Esophagus squamous epithelium (tissue), 4 donors: ENCODE results near the gene PTDSS2.

Experiments used
- POLR2A ChIP-seq, 4 donors: fragments of 450-650 bp; IDR thresholded peaks; one replicate each; pipeline ENCODE4 v1.6.1; 2017; ENCODE audit warnings: antibody characterized with exemption in 4 of 4, mild to moderate bottlenecking in 4 of 4, moderate library complexity in 3 of 4
- TF ChIP-seq, protein P1 (sequence below), 6 experiments: fragments of 450-650 bp in 4 of 6; fragments of 200-600 bp in 2 of 6; sonication (generic) in 2 of 6; IDR thresholded peaks; one replicate each; pipeline ENCODE4 v1.5.1; 2016 to 2019; ENCODE audit warnings: antibody characterized with exemption in 6 of 6, mild to moderate bottlenecking in 4 of 6, moderate library complexity in 4 of 6

GRCh38 chr11:504994-505344, 54.9 kb downstream of the PTDSS2 start:
- TF ChIP-seq, protein P1, sequence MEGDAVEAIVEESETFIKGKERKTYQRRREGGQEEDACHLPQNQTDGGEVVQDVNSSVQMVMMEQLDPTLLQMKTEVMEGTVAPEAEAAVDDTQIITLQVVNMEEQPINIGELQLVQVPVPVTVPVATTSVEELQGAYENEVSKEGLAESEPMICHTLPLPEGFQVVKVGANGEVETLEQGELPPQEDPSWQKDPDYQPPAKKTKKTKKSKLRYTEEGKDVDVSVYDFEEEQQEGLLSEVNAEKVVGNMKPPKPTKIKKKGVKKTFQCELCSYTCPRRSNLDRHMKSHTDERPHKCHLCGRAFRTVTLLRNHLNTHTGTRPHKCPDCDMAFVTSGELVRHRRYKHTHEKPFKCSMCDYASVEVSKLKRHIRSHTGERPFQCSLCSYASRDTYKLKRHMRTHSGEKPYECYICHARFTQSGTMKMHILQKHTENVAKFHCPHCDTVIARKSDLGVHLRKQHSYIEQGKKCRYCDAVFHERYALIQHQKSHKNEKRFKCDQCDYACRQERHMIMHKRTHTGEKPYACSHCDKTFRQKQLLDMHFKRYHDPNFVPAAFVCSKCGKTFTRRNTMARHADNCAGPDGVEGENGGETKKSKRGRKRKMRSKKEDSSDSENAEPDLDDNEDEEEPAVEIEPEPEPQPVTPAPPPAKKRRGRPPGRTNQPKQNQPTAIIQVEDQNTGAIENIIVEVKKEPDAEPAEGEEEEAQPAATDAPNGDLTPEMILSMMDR (IDR thresholded peaks at IDR 0.05) = no peak
- TF ChIP-seq POLR2A (IDR thresholded peaks at IDR 0.05) = no peak
